Body of pancreas (tissue), 4 donors: ENCODE data around the gene COL9A3. TPM values are rescaled to one million over a fixed set of nuclear protein-coding genes. Genes with fewer than 3 reads are reported as not detected.
A peak's percentile ranks its signal among the peaks of the same experiment; 100 is the strongest.

Experiments
- ATAC-seq: fragments of 150-250 bp; one replicate; pipeline ENCODE4 v1.9.1; 2016
- DNase-seq, 4 donors: peaks; one replicate each; pipeline ENCODE4 v3.0.0-alpha.2; 2019
- H3K27ac ChIP-seq, 4 donors: fragments of 200-600 bp; sonication (generic); 1 replicate in 3 of 4; 2 replicates in 1 of 4; pipeline versions ENCODE4 v1.5.1 to v1.6.1; 2016 to 2019; ENCODE audit warnings: mild to moderate bottlenecking in 1 of 4, mixed read lengths in 1 of 4, moderate library complexity in 1 of 4
- H3K27me3 ChIP-seq, 2 donors: fragments of 200-600 bp; sonication (generic); one replicate each; pipeline ENCODE4 v1.6.0; 2016; ENCODE audit warnings: mild to moderate bottlenecking in 1 of 2
- H3K36me3 ChIP-seq, 2 donors: fragments of 200-600 bp; sonication (generic); replicated peaks in 1 of 2; 2 replicates each; pipeline ENCODE4 v1.5.1; 2016; ENCODE audit warnings: low read depth in 2 of 2; ENCODE audit not compliant: insufficient read depth in 1 of 2
- H3K4me1 ChIP-seq: fragments of 200-600 bp; sonication (generic); one replicate; pipeline ENCODE4 v1.6.0; 2016
- H3K4me3 ChIP-seq, 2 donors: fragments of 200-600 bp; sonication (generic); 1 replicate in 1 of 2; 2 replicates in 1 of 2; pipeline ENCODE4 v1.5.1; 2016 to 2019
- H3K9me3 ChIP-seq, 3 donors: fragments of 200-600 bp; sonication (generic); 1 replicate in 2 of 3; 2 replicates in 1 of 3; pipeline ENCODE4 v1.5.1; 2016
- CTCF ChIP-seq, 7 experiments: fragments of 450-650 bp in 4 of 7; fragments of 200-600 bp in 3 of 7; sonication (generic) in 3 of 7; IDR thresholded peaks; one replicate each; pipeline ENCODE4 v1.5.1; 2016 to 2019; ENCODE audit warnings: antibody characterized with exemption in 7 of 7
- POLR2A ChIP-seq, 3 donors: fragments of 450-650 bp; IDR thresholded peaks; one replicate each; pipeline ENCODE4 v1.6.1; 2016; ENCODE audit warnings: antibody characterized with exemption in 3 of 3, mild to moderate bottlenecking in 2 of 3
- WGBS, 2 donors: methylation state at CpG; one replicate each; pipeline ENCODE4 v1.1.5; 2017; 5-methylcytosine and 5-hydroxymethylcytosine counted together
- intact Hi-C: fragments of 100-400 bp; cut with DNase I; formaldehyde crosslinking; loops from one replicate; pipeline ENCODE4 v1.15.1; 2023
- total RNA-seq, 2 donors: library from RNA; depleted of rRNA; stranded (reverse); fragments of >200 nt; gene quantifications; one replicate each; pipeline ENCODE4 v1.1.0, GENCODE V29; 2016

The COL9A3 gene
- total RNA-seq, 2 donors from 2014 or later: 25.2 to 69.5 TPM

- Histone ChIP-seq H3K27ac (no peak overlapping the region), H3K4me1 (peaks cover 45% of the 10 kb centered on the region), H3K9me3 (no peaks in the 10 kb centered on the region), H3K27me3 (peaks cover 0 to 25% of the 10 kb centered on the region in 2 donors), H3K4me3 (no peak overlapping the region), H3K36me3 (peaks cover 18 to 19% of the 10 kb centered on the region in 2 donors)
- no peak for DNase-seq
- TF ChIP-seq CTCF (IDR thresholded peaks at IDR 0.05): no peak
- no peak for TF ChIP-seq POLR2A (IDR thresholded peaks at IDR 0.05)
- WGBS, 2 donors: 57 to 66% methylated on average over 3 to 12 of the region's 12 CpGs
- ATAC-seq: no peak
- intact Hi-C loops: no loop called here
These were observed 2.2 kb upstream of the COL9A3 start for GRCh38 chr20:62814709-62815065.

GRCh38 chr20:62815066-62815991 lies 1.5 kb upstream of the COL9A3 start:
- H3K36me3 ChIP-seq: peaks cover 13 to 14% of the 10 kb centered on the region in 2 donors
- TF ChIP-seq POLR2A (IDR thresholded peaks at IDR 0.05) (no peak), CTCF (IDR thresholded peaks at IDR 0.05) (no peak)
- peaks cover 0 to 25% of the 10 kb centered on the region in 2 donors for H3K27me3 ChIP-seq
- DNase-seq (peak in 1 of 4 donors; percentile 47), ATAC-seq (no peak)
- intact Hi-C loops: no loop called here
- no peak overlapping the region for H3K27ac ChIP-seq
- no peak overlapping the region for H3K4me3 ChIP-seq
- 27 to 41% methylated on average over 20 to 24 of the region's 24 CpGs for WGBS, 2 donors
- H3K4me1 ChIP-seq: peaks cover 49% of the 10 kb centered on the region
- H3K9me3 ChIP-seq: no peaks in the 10 kb centered on the region

- Histone ChIP-seq H3K4me3 (no peak overlapping the region), H3K27ac (no peak overlapping the region), H3K4me1 (peaks cover 49% of the 10 kb centered on the region), H3K9me3 (no peaks in the 10 kb centered on the region), H3K27me3 (peaks cover 0 to 25% of the 10 kb centered on the region in 2 donors), H3K36me3 (peaks cover 11 to 12% of the 10 kb centered on the region in 2 donors)
- ATAC-seq: peak; percentile 2
- no peak for DNase-seq
- TF ChIP-seq CTCF (IDR thresholded peaks at IDR 0.05): no peak
- TF ChIP-seq POLR2A (IDR thresholded peaks at IDR 0.05): no peak
- intact Hi-C loops: no loop called here
- WGBS, 2 donors: 0 to 3% methylated on average over 3 to 45 of the region's 57 CpGs
These were observed 593 bp upstream of the COL9A3 start for GRCh38 chr20:62816031-62816883.

GRCh38 chr20:62817975-62818591 lies 1.2 kb downstream of the COL9A3 start:
- intact Hi-C loops: no loop called here
- Histone ChIP-seq H3K27ac (peak overlapping the region in 3 of 4 donors; percentile 41 to 52 (median 52)), H3K4me1 (peaks cover 55% of the 10 kb centered on the region), H3K9me3 (no peaks in the 10 kb centered on the region), H3K36me3 (no peaks in the 10 kb centered on the region), H3K27me3 (peaks cover 0 to 25% of the 10 kb centered on the region in 2 donors), H3K4me3 (no peak overlapping the region)
- no peak for DNase-seq
- no peak for ATAC-seq
- no peak for TF ChIP-seq CTCF (IDR thresholded peaks at IDR 0.05)
- no peak for TF ChIP-seq POLR2A (IDR thresholded peaks at IDR 0.05)
- 54 to 58% methylated on average over 2 to 12 of the region's 12 CpGs for WGBS, 2 donors
